Esophagus muscularis mucosa (tissue), 3 donors: ENCODE measurements around the gene CC2D2B.

ENCODE experiments used
- EP300 ChIP-seq: sonication (generic); formaldehyde crosslinking; IDR thresholded peaks from one replicate; pipeline ENCODE4 v1.6.1; 2017; ENCODE audit warnings: antibody characterized with exemption
- TF ChIP-seq, protein P1 (sequence below), 3 experiments: fragments of 200-600 bp in 2 of 3; fragments of 450-650 bp in 1 of 3; sonication (generic) in 2 of 3; IDR thresholded peaks; one replicate each; pipeline ENCODE4 v1.5.1; 2017 to 2019; ENCODE audit warnings: antibody characterized with exemption in 3 of 3, mild to moderate bottlenecking in 2 of 3, moderate library complexity in 1 of 3

DNA sequence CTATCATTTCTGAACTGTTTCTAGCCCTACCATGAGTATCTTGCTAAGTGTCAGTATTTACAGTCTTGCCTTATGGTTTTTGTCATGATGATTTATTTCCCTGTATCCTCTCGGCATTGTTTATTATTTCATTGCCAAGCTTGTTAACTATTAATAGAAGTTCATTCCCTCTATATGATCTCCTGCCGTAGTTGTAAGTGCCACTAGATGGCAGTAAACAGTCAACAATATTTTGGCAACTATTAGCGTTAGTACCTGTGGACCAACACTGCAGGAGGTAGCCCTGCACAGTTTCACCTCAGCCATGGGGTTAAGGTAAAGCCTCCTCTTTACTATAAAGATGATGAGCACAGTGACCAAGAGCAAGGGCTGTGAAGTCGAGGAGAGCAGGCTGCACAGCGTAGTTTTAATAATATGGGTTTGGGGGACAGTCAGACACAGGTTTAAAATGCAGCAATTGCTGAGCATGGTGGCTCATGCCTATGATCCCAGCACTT is 109.5 kb downstream of the CC2D2B start:
- TF ChIP-seq EP300 = no peak
- TF ChIP-seq, protein P1, sequence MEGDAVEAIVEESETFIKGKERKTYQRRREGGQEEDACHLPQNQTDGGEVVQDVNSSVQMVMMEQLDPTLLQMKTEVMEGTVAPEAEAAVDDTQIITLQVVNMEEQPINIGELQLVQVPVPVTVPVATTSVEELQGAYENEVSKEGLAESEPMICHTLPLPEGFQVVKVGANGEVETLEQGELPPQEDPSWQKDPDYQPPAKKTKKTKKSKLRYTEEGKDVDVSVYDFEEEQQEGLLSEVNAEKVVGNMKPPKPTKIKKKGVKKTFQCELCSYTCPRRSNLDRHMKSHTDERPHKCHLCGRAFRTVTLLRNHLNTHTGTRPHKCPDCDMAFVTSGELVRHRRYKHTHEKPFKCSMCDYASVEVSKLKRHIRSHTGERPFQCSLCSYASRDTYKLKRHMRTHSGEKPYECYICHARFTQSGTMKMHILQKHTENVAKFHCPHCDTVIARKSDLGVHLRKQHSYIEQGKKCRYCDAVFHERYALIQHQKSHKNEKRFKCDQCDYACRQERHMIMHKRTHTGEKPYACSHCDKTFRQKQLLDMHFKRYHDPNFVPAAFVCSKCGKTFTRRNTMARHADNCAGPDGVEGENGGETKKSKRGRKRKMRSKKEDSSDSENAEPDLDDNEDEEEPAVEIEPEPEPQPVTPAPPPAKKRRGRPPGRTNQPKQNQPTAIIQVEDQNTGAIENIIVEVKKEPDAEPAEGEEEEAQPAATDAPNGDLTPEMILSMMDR (IDR thresholded peaks at IDR 0.05) = peak; percentile 58 to 78 (median 60)
